GM18505 (cell line): Measurements from ENCODE around the gene RHBDD3.

Experiments used
- ATAC-seq: cut with Tn5 transposase; IDR thresholded peaks from one replicate; pipeline ENCODE4 v1.9.1; 2021; ENCODE audit not compliant: unreplicated experiment
- POLR2A ChIP-seq: IDR thresholded peaks from 4 replicates; pipeline ENCODE4 v1.6.1; 2011; ENCODE audit warnings: borderline replicate concordance; ENCODE audit not compliant: insufficient read depth, insufficient read length; ENCODE audit errors: extremely low read depth

RHBDD3 gene

DNA sequence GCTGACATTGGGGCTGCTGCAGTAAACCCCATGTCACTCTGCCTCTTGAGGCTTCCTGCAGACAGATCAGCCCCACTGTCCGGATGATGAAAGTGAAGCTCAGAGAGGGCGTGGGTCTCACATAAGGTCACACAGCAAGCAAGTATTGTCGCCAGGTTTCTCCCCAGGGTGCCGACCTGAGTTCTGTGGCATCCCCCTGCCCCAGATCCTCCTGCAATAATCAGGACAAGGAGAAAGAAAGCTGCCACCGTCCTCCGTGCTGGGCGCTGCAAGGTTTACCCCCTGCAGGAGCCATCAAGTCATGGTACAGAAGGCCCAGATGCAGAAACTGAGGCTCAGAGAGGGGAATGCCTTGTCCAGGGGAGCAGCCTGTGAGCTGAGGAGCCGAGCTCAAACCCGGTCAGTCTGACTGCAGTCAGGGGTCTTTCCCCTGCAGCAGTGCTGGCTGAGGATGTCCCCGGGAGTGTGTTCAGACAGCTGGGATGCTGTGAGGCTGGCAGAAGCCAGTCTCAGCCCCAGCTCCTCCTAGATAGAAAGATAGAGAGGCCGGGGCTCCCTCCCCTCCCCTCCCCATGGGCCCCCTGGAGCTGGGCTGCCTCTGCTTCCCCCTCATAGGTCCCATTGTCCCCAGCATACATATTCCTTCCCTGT, 48.9 kb downstream of the RHBDD3 start:
- no peak for ATAC-seq
- TF ChIP-seq POLR2A, result no peak

DNA sequence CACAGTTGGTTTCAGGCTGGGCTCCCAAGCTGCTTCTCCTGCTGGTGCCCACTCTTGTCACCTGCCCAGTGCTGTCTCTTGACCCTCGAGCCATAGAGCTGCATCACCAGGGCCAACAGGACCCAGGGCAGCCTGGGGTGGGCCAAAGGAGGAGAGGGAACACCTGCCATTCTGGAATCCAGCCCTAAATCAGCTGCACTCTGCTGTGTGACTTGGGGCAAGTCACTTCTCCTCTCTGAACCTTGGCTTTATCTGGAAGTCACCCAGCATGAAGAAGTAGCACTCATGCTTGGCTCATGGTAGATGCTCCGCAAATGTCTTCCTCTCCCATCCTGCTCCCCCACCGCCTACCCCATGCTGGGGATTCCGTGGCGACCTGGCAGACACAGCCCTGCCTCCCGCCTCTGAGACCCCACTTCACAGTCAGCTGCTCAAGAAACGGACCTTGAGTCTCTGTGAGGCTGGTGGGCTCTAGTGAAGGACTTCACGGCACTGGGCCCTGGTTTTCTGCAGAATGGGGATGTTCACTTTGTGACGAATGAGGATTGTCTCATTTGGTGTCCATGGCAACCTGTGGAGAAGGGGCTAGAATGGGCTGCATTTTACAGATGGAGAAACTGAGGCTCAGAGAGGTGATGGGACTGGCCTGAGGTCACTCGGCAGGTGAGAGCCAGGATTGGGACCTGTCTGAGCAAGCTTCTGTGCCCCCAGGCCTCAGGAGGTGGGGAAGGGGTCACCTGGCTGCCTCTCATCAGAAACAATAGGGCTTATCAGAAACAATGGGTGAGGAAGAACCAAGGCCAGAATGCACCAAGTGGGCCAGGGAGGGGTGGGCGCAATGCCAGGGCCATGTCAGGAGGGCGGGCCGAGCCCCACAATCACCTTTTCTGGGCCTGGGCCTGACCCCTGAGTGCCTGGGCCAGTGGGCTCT, 49.7 kb downstream of the RHBDD3 start:
- no peak for TF ChIP-seq POLR2A
- ATAC-seq, result no peak

DNA sequence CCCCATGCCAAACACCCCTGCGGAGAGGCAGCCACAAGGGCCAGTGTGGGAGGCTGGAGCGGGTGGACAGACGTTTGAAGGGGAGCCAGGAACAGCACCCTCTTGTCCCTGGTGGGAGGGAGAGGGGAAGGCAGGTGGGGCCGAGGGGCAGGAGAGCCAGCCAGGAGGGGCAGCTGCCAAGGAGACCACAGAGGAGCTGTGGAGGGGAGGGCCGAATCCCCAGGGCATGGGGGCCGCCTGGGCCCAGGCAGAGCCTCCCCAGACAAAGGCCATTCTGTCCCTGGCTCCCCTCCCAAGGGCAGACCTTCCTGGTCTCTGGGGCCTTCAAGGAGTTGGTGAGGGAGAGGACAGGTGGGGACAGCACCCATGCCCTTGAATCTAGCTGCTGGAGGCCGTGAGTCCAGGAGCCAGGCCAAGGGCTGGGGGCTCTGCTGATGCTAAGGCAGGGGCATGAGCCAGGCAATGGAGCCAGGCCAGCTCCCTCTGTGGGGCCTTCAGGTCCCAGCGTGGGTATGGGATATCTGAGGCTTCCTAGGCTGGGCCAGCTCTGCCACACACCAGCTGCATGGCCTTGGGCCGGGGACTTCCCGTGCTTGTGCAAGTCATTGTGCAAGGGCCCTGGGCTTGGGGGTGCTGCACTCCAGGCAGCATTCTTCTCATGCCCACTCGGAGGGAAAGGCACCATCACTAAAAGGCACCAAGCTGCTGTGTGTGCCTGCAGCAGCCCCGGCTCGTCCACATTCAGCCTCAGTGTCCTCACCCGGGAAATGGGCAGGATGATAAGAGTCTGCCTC, 50.7 kb downstream of the RHBDD3 start:
- TF ChIP-seq POLR2A, result no peak
- no peak for ATAC-seq

DNA sequence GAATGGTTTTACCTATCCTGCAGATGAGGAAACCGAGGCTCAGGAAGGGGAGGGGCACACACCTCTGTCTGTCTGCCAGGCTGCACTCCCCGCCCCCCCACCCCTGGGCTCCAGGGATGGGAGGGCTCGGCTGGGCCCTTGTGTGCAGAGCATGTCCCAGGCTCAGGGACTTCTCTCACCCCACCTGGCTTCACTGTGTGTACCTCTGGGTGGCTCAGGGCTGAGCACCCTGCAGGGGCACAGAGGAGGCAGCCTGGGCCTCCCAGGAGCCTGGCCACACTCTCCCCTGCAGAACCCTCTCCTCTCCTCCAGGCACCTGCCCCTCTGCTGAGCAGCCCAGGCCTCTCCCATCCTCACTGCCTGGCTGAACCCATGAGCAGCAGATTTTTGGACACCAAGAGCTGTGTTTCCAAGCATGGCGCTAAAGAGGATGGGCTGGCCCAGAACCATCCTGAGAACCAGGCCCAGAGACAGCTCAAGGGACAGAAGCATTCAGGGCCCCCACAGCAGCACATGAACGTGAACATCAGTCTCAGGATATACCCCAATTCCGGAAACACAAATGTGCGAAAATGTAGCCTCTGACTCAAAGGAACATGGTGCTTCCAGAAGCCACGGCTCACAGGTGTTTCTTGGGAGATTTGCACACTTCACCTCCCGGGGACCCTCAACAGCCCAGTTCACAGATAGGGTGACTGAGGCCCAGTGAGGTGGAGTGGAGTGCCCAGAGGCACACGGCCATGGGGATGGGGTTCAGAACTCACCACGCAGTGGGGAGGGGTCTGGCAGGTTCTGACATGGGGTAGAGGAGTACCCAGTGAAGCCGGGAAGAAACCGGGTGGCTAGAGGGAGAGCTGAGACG, 51.5 kb downstream of the RHBDD3 start:
- TF ChIP-seq POLR2A, result no peak
- no peak for ATAC-seq

DNA sequence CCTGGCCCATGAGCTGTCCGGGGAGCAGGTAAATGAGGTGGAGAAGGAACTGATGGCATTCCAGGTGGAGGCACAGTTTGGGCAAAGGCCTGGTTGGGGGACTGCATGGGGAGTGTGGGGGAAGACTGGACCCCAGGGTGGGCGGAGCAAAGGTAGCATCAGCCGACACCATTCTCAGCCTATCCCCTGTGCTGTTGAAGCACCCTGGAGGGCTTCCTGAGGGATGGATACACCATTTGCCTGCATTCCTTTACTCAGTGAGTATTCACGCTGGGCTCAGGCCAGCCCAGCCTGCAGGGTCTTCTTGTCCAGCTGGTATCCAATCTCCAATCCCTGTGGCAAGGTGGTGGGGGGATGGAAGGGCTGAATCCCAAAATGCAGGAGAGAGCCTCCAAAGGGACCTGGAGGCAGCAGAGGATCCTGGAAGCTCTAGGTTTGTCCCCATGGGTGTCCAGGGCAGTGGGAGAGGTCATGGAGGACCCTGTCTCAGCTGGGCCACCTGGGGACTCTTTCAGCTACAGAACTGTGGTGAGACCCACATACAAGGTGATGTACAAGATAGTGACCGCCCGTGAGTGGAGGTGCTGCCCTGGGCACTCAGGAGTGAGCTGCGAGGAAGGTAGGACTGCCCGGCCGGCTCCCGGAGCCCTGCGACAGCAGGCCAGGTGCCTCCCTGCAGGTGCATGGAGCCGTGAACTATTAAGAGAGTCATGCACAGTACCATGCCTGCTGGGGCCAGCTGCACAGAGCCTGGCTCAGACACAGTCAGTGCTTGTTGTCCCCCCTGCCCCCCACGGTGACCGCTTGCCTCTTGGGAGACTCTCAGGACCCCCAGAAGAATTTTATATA, 52.5 kb downstream of the RHBDD3 start:
- no peak for ATAC-seq
- TF ChIP-seq POLR2A, result no peak

DNA sequence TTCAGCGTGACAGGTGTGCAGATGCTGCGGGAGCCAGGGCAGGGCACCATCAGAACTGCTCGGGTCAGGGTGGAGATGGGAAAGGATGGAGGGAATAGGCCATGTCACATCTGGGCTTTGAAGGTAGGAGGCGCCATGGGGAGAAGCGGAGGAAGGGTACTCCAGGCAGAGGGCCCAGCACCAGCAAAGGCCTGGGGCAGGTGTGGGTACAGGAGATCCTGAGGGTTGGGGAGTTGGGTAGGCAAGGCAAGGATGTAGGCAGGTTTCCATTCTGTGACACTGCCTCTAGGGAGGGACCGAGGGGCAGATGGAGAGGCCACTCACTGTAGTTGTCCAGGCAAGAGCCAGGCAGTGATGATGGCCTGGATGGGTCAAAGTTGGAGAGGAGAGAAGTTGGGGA, 53.5 kb downstream of the RHBDD3 start:
- TF ChIP-seq POLR2A, result no peak
- ATAC-seq, result no peak

DNA sequence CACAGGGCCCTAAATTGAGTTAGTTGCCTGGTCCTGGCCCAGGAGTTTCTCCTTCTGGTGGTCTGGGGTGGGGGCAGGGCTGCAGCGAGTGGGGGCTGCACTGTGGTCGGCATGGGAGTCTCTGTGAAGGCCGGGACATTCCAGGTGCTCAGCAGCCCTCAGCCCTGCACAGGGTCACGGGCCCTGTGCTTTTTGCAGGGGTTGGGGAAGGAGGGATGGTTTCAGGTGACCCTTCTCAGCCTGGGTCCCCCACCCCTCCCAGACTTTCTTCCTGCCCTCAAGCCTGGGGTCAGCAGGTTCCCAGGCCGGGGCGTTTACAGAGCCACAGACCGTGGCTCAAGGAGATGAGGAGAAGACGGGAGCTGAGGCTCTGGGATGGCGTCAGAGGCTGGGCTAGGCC, 54.3 kb downstream of the RHBDD3 start:
- no peak for ATAC-seq
- no peak for TF ChIP-seq POLR2A

DNA sequence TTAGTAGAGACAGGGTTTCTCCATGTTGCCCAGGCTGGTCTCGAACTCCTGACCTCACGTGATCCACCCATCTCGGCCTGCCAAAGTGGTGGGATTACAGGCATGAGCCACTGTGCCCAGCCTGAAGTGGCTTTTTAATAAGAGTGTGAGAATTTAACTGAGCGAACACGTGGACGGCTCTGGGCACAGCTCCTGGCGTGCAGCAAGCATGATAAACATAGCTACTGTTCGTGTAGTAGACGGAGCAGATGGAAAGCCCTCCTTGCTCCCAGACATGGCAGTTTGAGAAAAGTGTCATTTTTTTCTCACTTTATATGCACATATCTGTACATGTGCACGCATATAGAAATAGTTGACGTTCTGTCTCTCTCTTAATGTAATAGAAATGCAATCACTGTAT, 55.0 kb downstream of the RHBDD3 start:
- no peak for ATAC-seq
- TF ChIP-seq POLR2A, result no peak

DNA sequence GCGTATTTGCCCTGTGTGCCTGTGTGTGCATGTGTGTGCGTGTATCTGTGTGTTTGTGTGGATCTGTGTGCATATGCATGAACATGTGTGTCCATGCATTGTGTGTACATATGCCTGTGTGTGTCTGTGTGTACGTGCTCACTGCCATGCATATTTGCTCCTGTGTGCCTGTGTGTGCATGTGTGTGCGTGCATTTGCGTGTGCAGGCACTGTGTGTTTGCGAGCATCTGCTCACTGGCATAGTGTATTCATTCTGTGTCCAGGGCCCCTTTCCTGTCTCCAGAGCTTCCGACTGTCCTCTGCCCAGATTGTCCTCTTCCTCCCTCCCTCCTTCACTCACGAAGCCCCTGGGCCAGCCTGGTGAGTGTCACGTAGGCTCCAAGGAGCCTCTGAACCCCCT, 56.3 kb downstream of the RHBDD3 start:
- no peak for TF ChIP-seq POLR2A
- no peak for ATAC-seq

DNA sequence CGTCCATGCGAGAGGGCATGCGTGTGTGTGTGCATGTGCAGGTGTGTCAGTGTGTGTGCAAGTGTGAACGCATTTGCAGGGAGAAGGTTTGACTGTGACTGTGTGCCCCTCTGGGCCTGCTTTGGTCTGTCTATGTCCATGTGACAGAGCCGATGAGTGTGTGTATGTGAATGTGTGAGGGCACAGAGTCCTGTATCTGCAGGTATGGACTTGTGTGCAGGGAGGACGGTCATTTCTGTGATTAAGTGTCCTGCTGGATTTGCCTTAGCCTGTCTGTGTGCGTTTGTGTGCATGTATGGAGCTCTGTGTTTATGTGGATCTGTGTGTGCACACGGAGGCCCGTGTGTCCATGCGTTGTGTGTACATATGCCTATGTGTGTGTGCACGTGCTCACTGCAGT, 56.7 kb downstream of the RHBDD3 start:
- TF ChIP-seq POLR2A, result no peak

More for the DNA sequence above, 56.7 kb downstream of the RHBDD3 start:
- ATAC-seq, result no peak
